Measurements from ENCODE around the gene NSG1. TPM values are rescaled to one million over a fixed set of nuclear protein-coding genes. Genes with fewer than 3 reads are reported as not detected.

NSG1 gene
- total RNA-seq, 1 donor from 2014 or later: 1.0 TPM

DNA sequence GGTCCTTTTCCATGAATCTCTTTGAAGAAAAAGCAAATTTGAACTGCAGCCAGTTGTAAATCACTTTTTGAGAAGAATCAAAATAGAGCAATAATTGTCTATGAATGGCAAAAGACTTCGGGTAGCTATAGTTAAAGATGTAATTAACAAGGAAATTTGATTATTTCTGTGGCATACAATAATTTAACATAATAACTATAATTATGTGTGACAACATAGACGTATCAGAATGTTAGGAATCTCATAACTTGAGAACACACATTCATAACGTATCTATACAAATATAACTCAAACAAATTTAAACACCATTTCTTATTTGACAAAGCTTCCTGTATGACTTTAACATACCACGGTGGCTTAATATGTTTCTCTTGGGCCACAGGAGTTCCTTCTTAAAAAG is 36.0 kb upstream of the NSG1 start:
- H3K9me3 ChIP-seq (ENCODE audit: control insufficient read depth in 3 of 3, low read length in 3 of 3): no peaks in the 10 kb centered on the region
- no peaks in the 10 kb centered on the region for H3K4me1 ChIP-seq (ENCODE audit: control insufficient read depth in 3 of 3, insufficient read depth in 3 of 3, low read length in 3 of 3)
- H3K4me3 ChIP-seq (ENCODE audit: low read length in 3 of 3): no peak overlapping the region
- H3K27ac ChIP-seq (ENCODE audit: low read depth, low read length): no peak overlapping the region
- H3K36me3 ChIP-seq (ENCODE audit: control insufficient read depth in 3 of 3, insufficient read depth in 3 of 3, low read length in 3 of 3): no peaks in the 10 kb centered on the region
- H3K27me3 ChIP-seq (ENCODE audit: control insufficient read depth in 3 of 3, insufficient read depth in 3 of 3, low read length in 3 of 3): peaks cover 0 to 8% (median 3%) of the 10 kb centered on the region in 3 donors
- no peak overlapping the region for H3K9ac ChIP-seq (ENCODE audit: low read depth in 1 of 3, low read length in 3 of 3)

GRCh38 chr4:4355302-4355701 is 31.6 kb upstream of the NSG1 start:
- no peak overlapping the region for H3K9ac ChIP-seq (ENCODE audit: low read depth in 1 of 3, low read length in 3 of 3)
- peaks cover 15 to 32% (median 17%) of the 10 kb centered on the region in 3 donors for H3K27me3 ChIP-seq (ENCODE audit: control insufficient read depth in 3 of 3, insufficient read depth in 3 of 3, low read length in 3 of 3)
- no peak overlapping the region for H3K4me3 ChIP-seq (ENCODE audit: low read length in 3 of 3)
- H3K4me1 ChIP-seq (ENCODE audit: control insufficient read depth in 3 of 3, insufficient read depth in 3 of 3, low read length in 3 of 3): no peaks in the 10 kb centered on the region
- H3K36me3 ChIP-seq (ENCODE audit: control insufficient read depth in 3 of 3, insufficient read depth in 3 of 3, low read length in 3 of 3): no peaks in the 10 kb centered on the region
- no peak overlapping the region for H3K27ac ChIP-seq (ENCODE audit: low read depth, low read length)
- no peaks in the 10 kb centered on the region for H3K9me3 ChIP-seq (ENCODE audit: control insufficient read depth in 3 of 3, low read length in 3 of 3)

DNA sequence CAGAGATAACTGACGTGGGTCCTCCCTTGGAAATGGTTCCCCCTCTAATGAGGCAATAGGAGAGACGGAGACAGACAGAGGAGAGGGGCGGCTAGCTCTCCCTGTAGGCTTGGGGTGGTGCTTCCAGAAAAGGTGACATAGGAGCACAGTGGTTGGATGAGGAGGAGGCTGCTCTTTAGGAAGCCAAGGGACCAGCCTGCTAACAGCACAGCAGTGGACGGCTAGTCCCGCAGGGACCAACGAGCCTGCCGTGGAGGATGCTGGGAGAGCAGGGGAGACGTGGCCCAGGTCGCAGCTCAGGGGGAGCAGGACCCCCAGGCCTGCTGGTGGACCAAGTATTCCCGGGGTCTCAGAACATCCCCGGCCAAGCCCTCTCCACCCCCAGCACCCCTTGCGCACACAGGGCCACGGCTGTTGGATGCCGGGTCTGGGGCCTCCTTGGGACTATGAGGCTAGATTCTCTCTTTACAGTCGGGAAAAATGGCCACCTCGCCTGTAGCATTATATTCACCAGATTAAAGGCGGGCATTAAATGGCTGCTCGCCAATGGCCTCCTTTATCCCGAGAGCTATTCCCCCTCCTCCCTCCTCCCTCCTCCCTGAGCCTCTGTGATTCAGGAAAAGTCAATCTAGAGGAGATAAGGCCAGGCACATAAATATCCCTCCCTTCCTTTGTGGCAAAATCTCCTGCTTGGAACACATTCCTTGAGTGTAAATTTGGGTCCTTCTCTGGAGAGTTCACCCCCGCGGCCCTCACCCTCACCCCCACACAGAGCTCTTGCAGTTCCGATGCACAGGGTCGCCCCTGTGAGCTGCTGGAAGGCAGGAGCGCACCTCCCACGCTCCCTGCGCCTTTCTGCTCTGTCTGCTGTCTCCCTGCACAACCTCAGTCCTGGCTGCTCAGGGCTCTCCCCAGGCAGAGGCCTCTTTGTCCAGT is 30.5 kb upstream of the NSG1 start:
- no peaks in the 10 kb centered on the region for H3K36me3 ChIP-seq (ENCODE audit: control insufficient read depth in 3 of 3, insufficient read depth in 3 of 3, low read length in 3 of 3)
- peaks cover 19 to 32% (median 21%) of the 10 kb centered on the region in 3 donors for H3K27me3 ChIP-seq (ENCODE audit: control insufficient read depth in 3 of 3, insufficient read depth in 3 of 3, low read length in 3 of 3)
- no peak overlapping the region for H3K27ac ChIP-seq (ENCODE audit: low read depth, low read length)
- no peaks in the 10 kb centered on the region for H3K9me3 ChIP-seq (ENCODE audit: control insufficient read depth in 3 of 3, low read length in 3 of 3)
- no peaks in the 10 kb centered on the region for H3K4me1 ChIP-seq (ENCODE audit: control insufficient read depth in 3 of 3, insufficient read depth in 3 of 3, low read length in 3 of 3)
- H3K4me3 ChIP-seq (ENCODE audit: low read length in 3 of 3): no peak overlapping the region
- no peak overlapping the region for H3K9ac ChIP-seq (ENCODE audit: low read depth in 1 of 3, low read length in 3 of 3)

- Histone ChIP-seq H3K27me3 (ENCODE audit: control insufficient read depth in 3 of 3, insufficient read depth in 3 of 3, low read length in 3 of 3) (peaks cover 23 to 39% (median 23%) of the 10 kb centered on the region in 3 donors), H3K27ac (ENCODE audit: low read depth, low read length) (no peak overlapping the region), H3K4me3 (ENCODE audit: low read length in 3 of 3) (no peak overlapping the region)
These were observed 28.6 kb upstream of the NSG1 start for GRCh38 chr4:4358093-4358854.

DNA sequence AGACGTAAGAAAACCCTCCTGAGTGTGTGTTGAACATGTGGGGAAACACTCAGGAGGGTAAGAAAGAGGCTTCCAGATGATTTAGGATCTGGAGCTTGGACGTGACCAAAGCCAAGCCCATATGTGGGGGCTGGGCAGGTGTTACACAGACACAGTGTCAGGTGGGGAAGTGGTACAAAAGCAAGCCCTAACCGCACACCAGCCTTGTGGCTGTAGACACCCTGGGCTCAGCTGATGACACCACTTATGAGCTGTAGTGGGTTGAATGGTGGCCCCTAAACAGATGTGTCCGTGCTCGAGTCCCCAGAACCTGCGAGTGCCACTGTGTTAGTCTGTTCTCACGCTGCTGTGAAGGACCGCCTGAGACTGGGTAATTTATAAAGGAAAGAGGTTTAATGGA is 25.0 kb upstream of the NSG1 start:
- Histone ChIP-seq H3K4me3 (ENCODE audit: low read length in 3 of 3) (no peak overlapping the region), H3K36me3 (ENCODE audit: control insufficient read depth in 3 of 3, insufficient read depth in 3 of 3, low read length in 3 of 3) (no peaks in the 10 kb centered on the region), H3K9ac (ENCODE audit: low read depth in 1 of 3, low read length in 3 of 3) (no peak overlapping the region), H3K27ac (ENCODE audit: low read depth, low read length) (no peak overlapping the region), H3K4me1 (ENCODE audit: control insufficient read depth in 3 of 3, insufficient read depth in 3 of 3, low read length in 3 of 3) (no peaks in the 10 kb centered on the region), H3K9me3 (ENCODE audit: control insufficient read depth in 3 of 3, low read length in 3 of 3) (no peaks in the 10 kb centered on the region), H3K27me3 (ENCODE audit: control insufficient read depth in 3 of 3, insufficient read depth in 3 of 3, low read length in 3 of 3) (peaks cover 26 to 36% (median 30%) of the 10 kb centered on the region in 3 donors)

More at GRCh38 chr4:4358093-4358854, 28.6 kb upstream of the NSG1 start:
- Histone ChIP-seq H3K9ac (ENCODE audit: low read depth in 1 of 3, low read length in 3 of 3) (no peak overlapping the region), H3K36me3 (ENCODE audit: control insufficient read depth in 3 of 3, insufficient read depth in 3 of 3, low read length in 3 of 3) (no peaks in the 10 kb centered on the region), H3K9me3 (ENCODE audit: control insufficient read depth in 3 of 3, low read length in 3 of 3) (no peaks in the 10 kb centered on the region), H3K4me1 (ENCODE audit: control insufficient read depth in 3 of 3, insufficient read depth in 3 of 3, low read length in 3 of 3) (no peaks in the 10 kb centered on the region)

DNA sequence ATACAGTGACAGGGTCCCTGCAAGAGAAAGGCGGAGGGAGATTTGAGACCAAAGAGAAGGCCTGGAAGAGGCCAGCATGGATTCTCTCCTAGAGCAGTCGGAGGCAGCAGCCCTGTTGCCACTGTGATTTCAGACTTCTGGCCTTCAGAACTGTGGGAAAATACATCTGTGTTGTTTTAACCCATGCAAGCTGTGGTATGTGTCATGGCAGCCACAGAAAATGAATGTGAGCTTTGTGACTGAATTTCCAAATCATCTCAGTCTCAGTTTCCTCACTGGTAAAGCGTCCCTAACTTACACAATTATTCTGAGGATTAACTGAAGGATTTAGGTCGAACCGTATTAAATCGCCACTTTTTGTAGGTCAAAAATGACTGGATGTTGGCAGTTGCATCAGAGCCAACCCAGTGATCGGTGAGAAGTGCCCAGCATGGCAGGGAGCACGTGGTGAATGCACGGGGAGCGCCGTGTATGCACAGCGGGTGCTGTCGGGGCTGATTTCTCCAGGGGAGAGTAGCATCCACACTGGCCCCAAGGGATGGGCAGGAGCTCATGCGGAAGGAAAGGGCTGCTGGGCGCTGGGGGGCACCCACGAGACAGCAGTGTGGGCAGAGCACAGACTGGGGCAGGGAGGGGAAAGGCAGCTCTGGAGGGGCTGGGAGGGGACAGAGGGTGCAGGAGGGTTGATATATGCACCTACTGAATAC is 23.8 kb upstream of the NSG1 start:
- no peak overlapping the region for H3K9ac ChIP-seq (ENCODE audit: low read depth in 1 of 3, low read length in 3 of 3)
- H3K27me3 ChIP-seq (ENCODE audit: control insufficient read depth in 3 of 3, insufficient read depth in 3 of 3, low read length in 3 of 3): peaks cover 20 to 31% (median 21%) of the 10 kb centered on the region in 3 donors
- H3K27ac ChIP-seq (ENCODE audit: low read depth, low read length): no peak overlapping the region
- no peaks in the 10 kb centered on the region for H3K4me1 ChIP-seq (ENCODE audit: control insufficient read depth in 3 of 3, insufficient read depth in 3 of 3, low read length in 3 of 3)
- no peaks in the 10 kb centered on the region for H3K9me3 ChIP-seq (ENCODE audit: control insufficient read depth in 3 of 3, low read length in 3 of 3)
- H3K4me3 ChIP-seq (ENCODE audit: low read length in 3 of 3): no peak overlapping the region
- no peaks in the 10 kb centered on the region for H3K36me3 ChIP-seq (ENCODE audit: control insufficient read depth in 3 of 3, insufficient read depth in 3 of 3, low read length in 3 of 3)

DNA sequence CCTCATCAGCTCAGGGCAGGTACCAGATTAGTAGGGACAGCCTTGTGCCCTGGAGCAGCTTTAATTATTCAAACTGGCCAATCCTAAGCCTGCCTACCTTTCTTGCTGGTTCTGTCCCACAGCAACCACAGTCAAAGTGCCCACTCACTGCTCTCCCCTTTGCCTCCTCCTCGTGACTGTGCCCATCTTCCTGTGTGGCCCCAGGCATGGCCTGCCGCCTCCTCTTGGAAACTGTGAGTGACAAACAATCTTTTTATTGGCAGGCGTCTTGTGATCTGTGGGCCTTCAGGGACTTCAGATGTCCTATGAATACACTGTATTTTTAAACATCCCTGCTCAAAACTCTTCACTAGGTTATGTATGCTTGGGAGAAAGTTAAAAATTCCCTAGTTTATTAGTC is 22.8 kb upstream of the NSG1 start:
- Histone ChIP-seq H3K4me1 (ENCODE audit: control insufficient read depth in 3 of 3, insufficient read depth in 3 of 3, low read length in 3 of 3) (no peaks in the 10 kb centered on the region), H3K4me3 (ENCODE audit: low read length in 3 of 3) (no peak overlapping the region), H3K9ac (ENCODE audit: low read depth in 1 of 3, low read length in 3 of 3) (no peak overlapping the region), H3K36me3 (ENCODE audit: control insufficient read depth in 3 of 3, insufficient read depth in 3 of 3, low read length in 3 of 3) (no peaks in the 10 kb centered on the region), H3K9me3 (ENCODE audit: control insufficient read depth in 3 of 3, low read length in 3 of 3) (no peaks in the 10 kb centered on the region), H3K27ac (ENCODE audit: low read depth, low read length) (no peak overlapping the region), H3K27me3 (ENCODE audit: control insufficient read depth in 3 of 3, insufficient read depth in 3 of 3, low read length in 3 of 3) (peaks cover 12 to 25% (median 22%) of the 10 kb centered on the region in 3 donors)

- Histone ChIP-seq H3K9ac (ENCODE audit: low read depth in 1 of 3, low read length in 3 of 3) (no peak overlapping the region), H3K4me1 (ENCODE audit: control insufficient read depth in 3 of 3, insufficient read depth in 3 of 3, low read length in 3 of 3) (no peaks in the 10 kb centered on the region), H3K27ac (ENCODE audit: low read depth, low read length) (no peak overlapping the region), H3K27me3 (ENCODE audit: control insufficient read depth in 3 of 3, insufficient read depth in 3 of 3, low read length in 3 of 3) (peaks cover 12 to 25% (median 23%) of the 10 kb centered on the region in 3 donors), H3K4me3 (ENCODE audit: low read length in 3 of 3) (no peak overlapping the region), H3K36me3 (ENCODE audit: control insufficient read depth in 3 of 3, insufficient read depth in 3 of 3, low read length in 3 of 3) (no peaks in the 10 kb centered on the region), H3K9me3 (ENCODE audit: control insufficient read depth in 3 of 3, low read length in 3 of 3) (no peaks in the 10 kb centered on the region)
These were observed 22.3 kb upstream of the NSG1 start for GRCh38 chr4:4364486-4365208.

DNA sequence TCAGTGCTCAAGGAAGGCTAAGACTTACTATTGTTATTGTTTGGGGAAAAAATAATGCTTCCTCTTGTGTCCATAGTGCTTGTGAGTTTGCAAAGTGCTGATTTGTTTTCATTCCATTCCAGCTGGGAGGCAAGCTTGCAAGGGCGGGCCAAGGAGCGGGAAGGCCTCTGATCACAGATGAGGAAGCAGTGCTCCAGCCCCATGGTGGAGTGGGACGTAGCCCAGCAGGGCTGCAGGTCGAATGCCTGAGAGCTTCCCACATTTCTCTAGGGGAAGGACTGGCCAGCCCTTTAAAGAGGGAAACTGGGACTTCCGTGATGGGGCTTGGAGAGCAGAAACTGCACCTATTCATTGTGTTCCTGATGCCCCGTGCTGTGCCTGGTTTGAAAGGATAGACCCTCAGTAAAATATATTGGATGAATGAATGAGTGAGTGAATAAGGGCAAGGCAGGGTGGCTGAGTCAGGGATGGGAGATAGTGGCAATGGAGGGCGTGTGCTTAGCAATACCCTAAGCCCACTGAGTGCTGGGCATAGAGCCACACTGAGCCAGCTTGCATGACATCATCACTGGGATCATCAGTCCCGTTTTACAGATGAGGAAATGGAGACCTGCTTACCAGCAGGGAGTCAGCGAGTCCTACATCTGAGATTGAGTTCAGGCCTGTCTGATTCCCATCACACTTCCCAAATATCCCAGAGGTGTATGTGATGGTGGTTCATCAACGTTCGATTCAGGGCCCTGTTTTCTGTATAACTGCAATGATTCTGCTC is 17.9 kb upstream of the NSG1 start:
- H3K27ac ChIP-seq (ENCODE audit: low read depth, low read length): no peak overlapping the region
- no peaks in the 10 kb centered on the region for H3K36me3 ChIP-seq (ENCODE audit: control insufficient read depth in 3 of 3, insufficient read depth in 3 of 3, low read length in 3 of 3)
- H3K9ac ChIP-seq (ENCODE audit: low read depth in 1 of 3, low read length in 3 of 3): no peak overlapping the region
- H3K4me3 ChIP-seq (ENCODE audit: low read length in 3 of 3): no peak overlapping the region
- H3K4me1 ChIP-seq (ENCODE audit: control insufficient read depth in 3 of 3, insufficient read depth in 3 of 3, low read length in 3 of 3): no peaks in the 10 kb centered on the region
- peaks cover 0 to 2% (median 0%) of the 10 kb centered on the region in 3 donors for H3K9me3 ChIP-seq (ENCODE audit: control insufficient read depth in 3 of 3, low read length in 3 of 3)
- peaks cover 0 to 20% (median 6%) of the 10 kb centered on the region in 3 donors for H3K27me3 ChIP-seq (ENCODE audit: control insufficient read depth in 3 of 3, insufficient read depth in 3 of 3, low read length in 3 of 3)

Measured in skeletal muscle tissue (tissue), 4 donors.